ENCODE results near the gene BCAS4.

The BCAS4 gene

DNA sequence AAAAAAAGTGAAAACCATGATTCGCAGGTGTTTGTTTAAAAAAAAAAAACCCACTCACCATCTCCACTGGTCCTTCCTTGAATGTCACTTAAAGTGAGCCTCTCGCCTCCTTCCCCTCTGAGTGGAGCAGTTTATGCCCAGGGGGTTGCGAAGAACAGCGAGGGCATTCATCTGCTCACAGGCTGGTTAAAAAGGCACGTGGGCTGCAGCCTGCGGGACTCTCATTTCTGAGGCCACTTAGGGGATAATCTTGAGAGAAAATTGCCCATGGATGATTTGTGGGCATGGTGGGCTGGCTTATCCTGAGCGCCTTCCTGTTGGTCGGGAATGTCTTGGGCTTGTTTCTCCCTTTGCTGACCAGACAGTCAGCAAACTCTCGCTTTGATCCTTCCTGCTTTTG is 18.9 kb downstream of the BCAS4 start:
- Histone ChIP-seq H3K27me3 (ENCODE audit: control insufficient read depth in 1 of 2, insufficient read depth in 2 of 2, low read length in 2 of 2) (no peaks in the 10 kb centered on the region), H3K4me3 (ENCODE audit: low read length in 2 of 2) (no peak overlapping the region), H3K9ac (ENCODE audit: low read length in 2 of 2) (no peak overlapping the region), H3K9me3 (ENCODE audit: control insufficient read depth in 2 of 2, low read length in 2 of 2) (no peaks in the 10 kb centered on the region), H3K4me1 (ENCODE audit: control insufficient read depth, insufficient read depth, low read length) (peaks cover 10% of the 10 kb centered on the region), H3K27ac (ENCODE audit: low read length) (no peak overlapping the region), H3K36me3 (ENCODE audit: control insufficient read depth in 2 of 2, insufficient read depth in 2 of 2, low read length in 2 of 2) (no peaks in the 10 kb centered on the region)

- no peak overlapping the region for H3K4me3 ChIP-seq (ENCODE audit: low read length in 2 of 2)
- no peak overlapping the region for H3K27ac ChIP-seq (ENCODE audit: low read length)
- H3K9ac ChIP-seq (ENCODE audit: low read length in 2 of 2), result no peak overlapping the region
- no peaks in the 10 kb centered on the region for H3K36me3 ChIP-seq (ENCODE audit: control insufficient read depth in 2 of 2, insufficient read depth in 2 of 2, low read length in 2 of 2)
- no peaks in the 10 kb centered on the region for H3K9me3 ChIP-seq (ENCODE audit: control insufficient read depth in 2 of 2, low read length in 2 of 2)
- no peaks in the 10 kb centered on the region for H3K27me3 ChIP-seq (ENCODE audit: control insufficient read depth in 1 of 2, insufficient read depth in 2 of 2, low read length in 2 of 2)
- peaks cover 10% of the 10 kb centered on the region for H3K4me1 ChIP-seq (ENCODE audit: control insufficient read depth, insufficient read depth, low read length)
These were observed 19.7 kb downstream of the BCAS4 start for GRCh38 chr20:50814438-50815161.

GRCh38 chr20:50815162-50815989 is 20.5 kb downstream of the BCAS4 start:
- Histone ChIP-seq H3K27me3 (ENCODE audit: control insufficient read depth in 1 of 2, insufficient read depth in 2 of 2, low read length in 2 of 2) (no peaks in the 10 kb centered on the region), H3K4me1 (ENCODE audit: control insufficient read depth, insufficient read depth, low read length) (peaks cover 10% of the 10 kb centered on the region), H3K9me3 (ENCODE audit: control insufficient read depth in 2 of 2, low read length in 2 of 2) (no peaks in the 10 kb centered on the region), H3K9ac (ENCODE audit: low read length in 2 of 2) (peak overlapping the region in 1 of 2 donors; percentile 21), H3K4me3 (ENCODE audit: low read length in 2 of 2) (peak overlapping the region in 1 of 2 donors; percentile 22), H3K27ac (ENCODE audit: low read length) (peak overlapping the region; percentile 37), H3K36me3 (ENCODE audit: control insufficient read depth in 2 of 2, insufficient read depth in 2 of 2, low read length in 2 of 2) (peaks cover 0 to 2% of the 10 kb centered on the region in 2 donors)

DNA sequence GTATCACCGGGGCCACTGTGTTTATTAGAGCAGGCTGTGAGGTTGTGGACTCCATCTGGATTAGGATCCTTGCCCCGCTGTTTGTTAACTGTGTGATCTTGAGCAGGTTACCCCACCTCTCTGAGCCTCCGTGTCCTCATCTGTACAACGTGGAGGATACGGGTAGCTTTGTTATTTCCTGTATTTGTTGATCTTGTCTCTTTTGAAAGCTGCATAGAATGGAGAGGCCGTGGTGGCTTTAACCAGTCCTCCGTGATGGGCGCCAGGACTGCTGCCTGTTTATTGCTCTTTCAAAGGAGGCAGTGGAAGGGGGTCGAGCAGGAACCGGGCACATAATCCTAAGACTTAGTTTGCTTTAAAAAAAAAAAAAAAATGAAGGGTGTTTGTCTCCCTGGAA is 22.9 kb downstream of the BCAS4 start:
- Histone ChIP-seq H3K27me3 (ENCODE audit: control insufficient read depth in 1 of 2, insufficient read depth in 2 of 2, low read length in 2 of 2) (no peaks in the 10 kb centered on the region), H3K27ac (ENCODE audit: low read length) (no peak overlapping the region), H3K4me3 (ENCODE audit: low read length in 2 of 2) (no peak overlapping the region), H3K36me3 (ENCODE audit: control insufficient read depth in 2 of 2, insufficient read depth in 2 of 2, low read length in 2 of 2) (peaks cover 0 to 3% of the 10 kb centered on the region in 2 donors), H3K9me3 (ENCODE audit: control insufficient read depth in 2 of 2, low read length in 2 of 2) (no peaks in the 10 kb centered on the region), H3K4me1 (ENCODE audit: control insufficient read depth, insufficient read depth, low read length) (peaks cover 10% of the 10 kb centered on the region), H3K9ac (ENCODE audit: low read length in 2 of 2) (no peak overlapping the region)

- Histone ChIP-seq H3K9ac (ENCODE audit: low read length in 2 of 2) (no peak overlapping the region), H3K36me3 (ENCODE audit: control insufficient read depth in 2 of 2, insufficient read depth in 2 of 2, low read length in 2 of 2) (peaks cover 0 to 3% of the 10 kb centered on the region in 2 donors), H3K9me3 (ENCODE audit: control insufficient read depth in 2 of 2, low read length in 2 of 2) (no peaks in the 10 kb centered on the region), H3K27me3 (ENCODE audit: control insufficient read depth in 1 of 2, insufficient read depth in 2 of 2, low read length in 2 of 2) (no peaks in the 10 kb centered on the region), H3K27ac (ENCODE audit: low read length) (no peak overlapping the region), H3K4me3 (ENCODE audit: low read length in 2 of 2) (no peak overlapping the region), H3K4me1 (ENCODE audit: control insufficient read depth, insufficient read depth, low read length) (peaks cover 15% of the 10 kb centered on the region)
These were observed 24.5 kb downstream of the BCAS4 start for GRCh38 chr20:50819349-50819748.

- H3K9me3 ChIP-seq (ENCODE audit: control insufficient read depth in 2 of 2, low read length in 2 of 2), result no peaks in the 10 kb centered on the region
- H3K4me1 ChIP-seq (ENCODE audit: control insufficient read depth, insufficient read depth, low read length), result peaks cover 11% of the 10 kb centered on the region
- no peak overlapping the region for H3K27ac ChIP-seq (ENCODE audit: low read length)
- H3K36me3 ChIP-seq (ENCODE audit: control insufficient read depth in 2 of 2, insufficient read depth in 2 of 2, low read length in 2 of 2), result peaks cover 0 to 3% of the 10 kb centered on the region in 2 donors
- no peak overlapping the region for H3K4me3 ChIP-seq (ENCODE audit: low read length in 2 of 2)
- no peaks in the 10 kb centered on the region for H3K27me3 ChIP-seq (ENCODE audit: control insufficient read depth in 1 of 2, insufficient read depth in 2 of 2, low read length in 2 of 2)
- no peak overlapping the region for H3K9ac ChIP-seq (ENCODE audit: low read length in 2 of 2)
These were observed 25.8 kb downstream of the BCAS4 start for GRCh38 chr20:50820515-50821256.

GRCh38 chr20:50821257-50821921 is 26.5 kb downstream of the BCAS4 start:
- Histone ChIP-seq H3K27me3 (ENCODE audit: control insufficient read depth in 1 of 2, insufficient read depth in 2 of 2, low read length in 2 of 2) (no peaks in the 10 kb centered on the region), H3K36me3 (ENCODE audit: control insufficient read depth in 2 of 2, insufficient read depth in 2 of 2, low read length in 2 of 2) (peaks cover 0 to 3% of the 10 kb centered on the region in 2 donors), H3K27ac (ENCODE audit: low read length) (no peak overlapping the region), H3K4me3 (ENCODE audit: low read length in 2 of 2) (no peak overlapping the region), H3K9me3 (ENCODE audit: control insufficient read depth in 2 of 2, low read length in 2 of 2) (no peaks in the 10 kb centered on the region), H3K9ac (ENCODE audit: low read length in 2 of 2) (no peak overlapping the region), H3K4me1 (ENCODE audit: control insufficient read depth, insufficient read depth, low read length) (peaks cover 10% of the 10 kb centered on the region)

GRCh38 chr20:50821994-50822393 is 27.1 kb downstream of the BCAS4 start:
- Histone ChIP-seq H3K4me1 (ENCODE audit: control insufficient read depth, insufficient read depth, low read length) (peaks cover 10% of the 10 kb centered on the region), H3K4me3 (ENCODE audit: low read length in 2 of 2) (no peak overlapping the region), H3K36me3 (ENCODE audit: control insufficient read depth in 2 of 2, insufficient read depth in 2 of 2, low read length in 2 of 2) (peaks cover 0 to 3% of the 10 kb centered on the region in 2 donors), H3K9ac (ENCODE audit: low read length in 2 of 2) (no peak overlapping the region), H3K27me3 (ENCODE audit: control insufficient read depth in 1 of 2, insufficient read depth in 2 of 2, low read length in 2 of 2) (no peaks in the 10 kb centered on the region), H3K27ac (ENCODE audit: low read length) (no peak overlapping the region), H3K9me3 (ENCODE audit: control insufficient read depth in 2 of 2, low read length in 2 of 2) (no peaks in the 10 kb centered on the region)

GRCh38 chr20:50823319-50823718 is 28.5 kb downstream of the BCAS4 start:
- Histone ChIP-seq H3K27ac (ENCODE audit: low read length) (no peak overlapping the region), H3K4me3 (ENCODE audit: low read length in 2 of 2) (no peak overlapping the region), H3K27me3 (ENCODE audit: control insufficient read depth in 1 of 2, insufficient read depth in 2 of 2, low read length in 2 of 2) (no peaks in the 10 kb centered on the region)

DNA sequence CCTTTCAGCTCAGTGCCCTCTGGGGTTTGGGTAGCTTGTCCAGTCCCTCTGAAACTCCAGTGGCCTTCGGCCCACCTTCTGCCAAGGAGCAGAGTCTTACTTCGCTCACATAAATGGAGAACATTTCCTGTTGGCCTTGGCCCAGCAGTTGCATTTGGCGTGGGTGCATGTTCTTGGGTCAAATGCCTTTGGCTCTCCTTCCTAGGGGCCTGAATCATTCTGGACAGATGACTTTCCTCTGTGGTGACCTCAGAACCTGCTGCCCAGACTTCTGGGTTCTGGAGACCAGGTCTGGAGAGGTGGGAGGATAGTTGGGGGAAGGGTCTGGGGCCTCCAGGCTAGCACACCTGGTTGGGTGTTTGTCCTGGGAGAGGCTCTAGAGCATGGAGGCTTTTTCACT is 29.3 kb downstream of the BCAS4 start:
- Histone ChIP-seq H3K4me1 (ENCODE audit: control insufficient read depth, insufficient read depth, low read length) (peaks cover 7% of the 10 kb centered on the region), H3K27ac (ENCODE audit: low read length) (no peak overlapping the region), H3K36me3 (ENCODE audit: control insufficient read depth in 2 of 2, insufficient read depth in 2 of 2, low read length in 2 of 2) (peaks cover 0 to 3% of the 10 kb centered on the region in 2 donors), H3K4me3 (ENCODE audit: low read length in 2 of 2) (peak overlapping the region in 1 of 2 donors; percentile 15), H3K9ac (ENCODE audit: low read length in 2 of 2) (no peak overlapping the region), H3K9me3 (ENCODE audit: control insufficient read depth in 2 of 2, low read length in 2 of 2) (no peaks in the 10 kb centered on the region), H3K27me3 (ENCODE audit: control insufficient read depth in 1 of 2, insufficient read depth in 2 of 2, low read length in 2 of 2) (no peaks in the 10 kb centered on the region)

More at GRCh38 chr20:50823319-50823718, 28.5 kb downstream of the BCAS4 start:
- Histone ChIP-seq H3K4me1 (ENCODE audit: control insufficient read depth, insufficient read depth, low read length) (peaks cover 9% of the 10 kb centered on the region), H3K36me3 (ENCODE audit: control insufficient read depth in 2 of 2, insufficient read depth in 2 of 2, low read length in 2 of 2) (peaks cover 0 to 3% of the 10 kb centered on the region in 2 donors), H3K9ac (ENCODE audit: low read length in 2 of 2) (no peak overlapping the region), H3K9me3 (ENCODE audit: control insufficient read depth in 2 of 2, low read length in 2 of 2) (no peaks in the 10 kb centered on the region)
